Stimulated activated effector memory CD8-positive, alpha-beta T cell treated with anti-CD3 and anti-CD28 coated beads, Interleukin-12 subunit alpha, Interleukin-12 subunit beta, amount 100 ng/mL, for 72 hours (primary cell): ENCODE results near the gene PRKAG1.

Source experiments
- ATAC-seq: fragments of 150-1000 bp; cut with Tn5 transposase; 2 replicates; pipeline ENCODE4 v1.10.0; 2021
- DNase-seq, 2 donors: peaks; one replicate each; pipeline ENCODE4 v3.0.0; 2021 to 2022; ENCODE audit warnings: low spot score in 2 of 2
- H3K27ac Mint-ChIP-seq: one replicate; pipeline ENCODE4 v1.8.0; 2022; ENCODE audit warnings: mild to moderate bottlenecking, mixed read lengths
- H3K36me3 Mint-ChIP-seq: one replicate; pipeline ENCODE4 v1.8.0; 2022; ENCODE audit warnings: mild to moderate bottlenecking, mixed read lengths
- H3K4me1 Mint-ChIP-seq: one replicate; pipeline ENCODE4 v1.8.0; 2022; ENCODE audit warnings: mixed read lengths
- H3K4me3 Mint-ChIP-seq: one replicate; pipeline ENCODE4 v1.8.0; 2022; ENCODE audit warnings: mild to moderate bottlenecking, mixed read lengths
- H3K9me3 Mint-ChIP-seq: one replicate; pipeline ENCODE4 v1.8.0; 2022; ENCODE audit warnings: mixed read lengths

The PRKAG1 gene

GRCh38 chr12:48991247-48992050 lies 27.1 kb downstream of the PRKAG1 start:
- H3K4me3 Mint-ChIP-seq, result no peak overlapping the region
- H3K27ac Mint-ChIP-seq, result no peak overlapping the region
- no peaks in the 10 kb centered on the region for H3K9me3 Mint-ChIP-seq
- H3K4me1 Mint-ChIP-seq, result peaks cover 25% of the 10 kb centered on the region
- no peak for ATAC-seq
- no peak for DNase-seq
- H3K36me3 Mint-ChIP-seq, result no peaks in the 10 kb centered on the region

- Mint-ChIP-seq H3K36me3 (no peaks in the 10 kb centered on the region), H3K9me3 (no peaks in the 10 kb centered on the region), H3K4me3 (no peak overlapping the region), H3K4me1 (peaks cover 18% of the 10 kb centered on the region), H3K27ac (no peak overlapping the region)
- DNase-seq (no peak), ATAC-seq (no peak)
These were observed 28.0 kb downstream of the PRKAG1 start for GRCh38 chr12:48990552-48990951.

- no peak overlapping the region for H3K27ac Mint-ChIP-seq
- no peaks in the 10 kb centered on the region for H3K36me3 Mint-ChIP-seq
- peak; percentile 85 to 94 for DNase-seq
- H3K4me1 Mint-ChIP-seq, result peaks cover 11% of the 10 kb centered on the region
- ATAC-seq, result peak; percentile 80
- H3K9me3 Mint-ChIP-seq, result no peaks in the 10 kb centered on the region
- H3K4me3 Mint-ChIP-seq, result no peak overlapping the region
These were observed 30.4 kb downstream of the PRKAG1 start for GRCh38 chr12:48988030-48988649.

GRCh38 chr12:48986720-48987291 lies 31.8 kb downstream of the PRKAG1 start:
- Mint-ChIP-seq H3K36me3 (peaks cover 3% of the 10 kb centered on the region), H3K4me3 (no peak overlapping the region), H3K4me1 (peaks cover 21% of the 10 kb centered on the region)

GRCh38 chr12:48985901-48986300 lies 32.7 kb downstream of the PRKAG1 start:
- no peak for ATAC-seq
- no peak for DNase-seq
- Mint-ChIP-seq H3K27ac (no peak overlapping the region), H3K4me1 (peaks cover 30% of the 10 kb centered on the region), H3K9me3 (no peaks in the 10 kb centered on the region), H3K36me3 (peaks cover 8% of the 10 kb centered on the region), H3K4me3 (no peak overlapping the region)

More at GRCh38 chr12:48986720-48987291, 31.8 kb downstream of the PRKAG1 start:
- no peak for DNase-seq
- no peak overlapping the region for H3K27ac Mint-ChIP-seq
- no peaks in the 10 kb centered on the region for H3K9me3 Mint-ChIP-seq
- ATAC-seq, result no peak

- H3K4me3 Mint-ChIP-seq, result no peak overlapping the region
- peaks cover 34% of the 10 kb centered on the region for H3K4me1 Mint-ChIP-seq
- H3K36me3 Mint-ChIP-seq, result peaks cover 8% of the 10 kb centered on the region
- no peak overlapping the region for H3K27ac Mint-ChIP-seq
- ATAC-seq, result no peak
- no peaks in the 10 kb centered on the region for H3K9me3 Mint-ChIP-seq
- no peak for DNase-seq
These were observed 33.1 kb downstream of the PRKAG1 start for GRCh38 chr12:48985475-48985897.

- Mint-ChIP-seq H3K4me1 (peaks cover 52% of the 10 kb centered on the region), H3K4me3 (peak overlapping the region; percentile 80), H3K27ac (no peak overlapping the region), H3K9me3 (no peaks in the 10 kb centered on the region), H3K36me3 (peaks cover 12% of the 10 kb centered on the region)
- DNase-seq (no peak), ATAC-seq (no peak)
These were observed 36.0 kb downstream of the PRKAG1 start for GRCh38 chr12:48982397-48983080.

GRCh38 chr12:48981757-48982157 lies 36.8 kb downstream of the PRKAG1 start:
- Mint-ChIP-seq H3K9me3 (no peaks in the 10 kb centered on the region), H3K4me1 (peaks cover 57% of the 10 kb centered on the region), H3K4me3 (peak overlapping the region; percentile 80), H3K36me3 (peaks cover 14% of the 10 kb centered on the region), H3K27ac (peak overlapping the region; percentile 74)
- DNase-seq (no peak), ATAC-seq (no peak)

GRCh38 chr12:48980953-48981756 lies 37.4 kb downstream of the PRKAG1 start:
- peak in 1 of 2 donors; percentile 10 for DNase-seq

GRCh38 chr12:48980389-48980952 lies 38.1 kb downstream of the PRKAG1 start:
- peak overlapping the region; percentile 80 for H3K4me3 Mint-ChIP-seq
- peak in 1 of 2 donors; percentile 73 for DNase-seq
- ATAC-seq, result no peak
- H3K4me1 Mint-ChIP-seq, result peaks cover 59% of the 10 kb centered on the region
- H3K27ac Mint-ChIP-seq, result peak overlapping the region; percentile 60
- peaks cover 14% of the 10 kb centered on the region for H3K36me3 Mint-ChIP-seq
- no peaks in the 10 kb centered on the region for H3K9me3 Mint-ChIP-seq

More at GRCh38 chr12:48980953-48981756, 37.4 kb downstream of the PRKAG1 start:
- ATAC-seq, result peak; percentile 34
- H3K9me3 Mint-ChIP-seq, result no peaks in the 10 kb centered on the region
- H3K36me3 Mint-ChIP-seq, result peaks cover 14% of the 10 kb centered on the region
- H3K27ac Mint-ChIP-seq, result peak overlapping the region; percentile 74
- H3K4me1 Mint-ChIP-seq, result peaks cover 59% of the 10 kb centered on the region
- peak overlapping the region; percentile 80 for H3K4me3 Mint-ChIP-seq

- H3K27ac Mint-ChIP-seq, result peak overlapping the region; percentile 60
- DNase-seq (peak in 1 of 2 donors; percentile 65), ATAC-seq (no peak)
- H3K4me1 Mint-ChIP-seq, result peaks cover 59% of the 10 kb centered on the region
- no peaks in the 10 kb centered on the region for H3K9me3 Mint-ChIP-seq
- H3K36me3 Mint-ChIP-seq, result peaks cover 14% of the 10 kb centered on the region
- peak overlapping the region; percentile 80 for H3K4me3 Mint-ChIP-seq
These were observed 38.8 kb downstream of the PRKAG1 start for GRCh38 chr12:48979602-48980388.

- Mint-ChIP-seq H3K36me3 (peaks cover 14% of the 10 kb centered on the region), H3K4me1 (peaks cover 64% of the 10 kb centered on the region), H3K4me3 (peak overlapping the region; percentile 80), H3K9me3 (no peaks in the 10 kb centered on the region), H3K27ac (peak overlapping the region; percentile 78)
- no peak for ATAC-seq
- peak in 1 of 2 donors; percentile 64 for DNase-seq
These were observed 39.6 kb downstream of the PRKAG1 start for GRCh38 chr12:48978741-48979601.

GRCh38 chr12:48978291-48978740 lies 40.3 kb downstream of the PRKAG1 start, which contains the start of gene WNT1:
WNT1 (plus strand) TSS chr12:48978322; CDS start chr12:48978651, 329 bp downstream.
- DNase-seq (no peak), ATAC-seq (peak; percentile 3)
- Mint-ChIP-seq H3K4me3 (peak within 1 kb of the TSS; percentile 80), H3K9me3 (no peaks in the 10 kb centered on the region), H3K36me3 (peaks cover 14% of the 10 kb centered on the region), H3K27ac (peak within 1 kb of the TSS; percentile 89), H3K4me1 (peaks cover 70% of the 10 kb centered on the region)
